Activated T-helper 1 cell treated with anti-CD3 and anti-CD28 coated beads, Interleukin-12 subunit alpha, Interleukin-12 subunit beta, Interleukin-2, Interleukin-4 antibody, amounts not matched to agents 30 ng/mL and 10 ng/mL and 1 ng/mL, durations not matched to agents 14 hours and 24 hours and 36 hours (primary cell): Measurements from ENCODE around the gene EMILIN2. TPM values are rescaled to one million over a fixed set of nuclear protein-coding genes. Genes with fewer than 3 reads are reported as not detected.

Experiments
- DNase-seq: peaks from one replicate; pipeline ENCODE4 v3.0.0; 2021; ENCODE audit warnings: low spot score
- H3K27ac Mint-ChIP-seq: one replicate; pipeline ENCODE4 v1.8.0; 2021; ENCODE audit warnings: mild to moderate bottlenecking, mixed read lengths
- H3K27me3 Mint-ChIP-seq: one replicate; pipeline ENCODE4 v1.8.0; 2022; ENCODE audit warnings: mild to moderate bottlenecking, moderate library complexity, mixed read lengths; ENCODE audit not compliant: insufficient read depth
- H3K36me3 Mint-ChIP-seq: one replicate; pipeline ENCODE4 v1.8.0; 2021; ENCODE audit warnings: low read depth, mixed read lengths
- H3K4me1 Mint-ChIP-seq: one replicate; pipeline ENCODE4 v1.8.0; 2021; ENCODE audit warnings: low read depth, mixed read lengths
- H3K4me3 Mint-ChIP-seq: one replicate; pipeline ENCODE4 v1.8.0; 2021; ENCODE audit warnings: mild to moderate bottlenecking, moderate library complexity, mixed read lengths
- H3K9me3 Mint-ChIP-seq: one replicate; pipeline ENCODE4 v1.8.0; 2021; ENCODE audit warnings: mixed read lengths
- intact Hi-C: fragments of 100-400 bp; cut with micrococcal nuclease; formaldehyde crosslinking; loops from one replicate; pipeline ENCODE4 v1.15.1; 2024
- total RNA-seq: library from RNA; stranded (reverse); gene quantifications from 2 replicates; pipeline ENCODE4 v1.2.3, GENCODE V29; 2022

EMILIN2 gene
- total RNA-seq, 1 donor from 2014 or later = 28.0 TPM

DNA sequence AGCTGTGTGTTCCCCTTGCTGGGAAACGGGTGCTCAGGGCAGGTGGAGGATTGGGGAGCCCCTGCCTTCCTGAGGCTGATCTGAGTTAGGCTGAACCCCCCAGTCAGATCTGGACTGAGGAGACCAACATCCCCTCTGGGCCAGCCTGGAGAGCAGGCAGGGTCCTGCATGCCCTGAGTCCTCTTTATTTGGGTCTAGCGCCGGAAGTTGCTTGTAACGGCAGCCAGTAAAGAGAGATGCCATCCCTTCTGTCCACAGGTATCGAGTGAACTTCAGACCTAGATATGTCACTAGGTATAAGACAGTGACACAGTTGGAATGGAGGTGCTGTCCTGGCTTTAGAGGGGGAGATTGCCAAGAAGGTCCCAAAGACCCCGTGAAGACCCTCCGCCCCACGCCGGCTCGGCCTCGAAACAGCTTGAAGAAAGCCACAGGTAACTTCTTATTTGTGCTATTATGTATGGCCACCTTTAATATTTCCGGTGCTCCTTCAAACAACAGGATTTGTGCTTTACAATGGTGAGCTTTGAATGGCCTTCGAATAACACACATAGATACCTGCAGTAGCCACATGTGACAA is 38.0 kb downstream of the EMILIN2 start:
- Mint-ChIP-seq H3K27ac (no peak overlapping the region), H3K36me3 (peaks cover 10% of the 10 kb centered on the region), H3K9me3 (peaks cover 14% of the 10 kb centered on the region), H3K4me1 (peaks cover 34% of the 10 kb centered on the region), H3K4me3 (no peak overlapping the region), H3K27me3 (peaks cover 2% of the 10 kb centered on the region)
- intact Hi-C loops = no loop called here
- no peak for DNase-seq

DNA sequence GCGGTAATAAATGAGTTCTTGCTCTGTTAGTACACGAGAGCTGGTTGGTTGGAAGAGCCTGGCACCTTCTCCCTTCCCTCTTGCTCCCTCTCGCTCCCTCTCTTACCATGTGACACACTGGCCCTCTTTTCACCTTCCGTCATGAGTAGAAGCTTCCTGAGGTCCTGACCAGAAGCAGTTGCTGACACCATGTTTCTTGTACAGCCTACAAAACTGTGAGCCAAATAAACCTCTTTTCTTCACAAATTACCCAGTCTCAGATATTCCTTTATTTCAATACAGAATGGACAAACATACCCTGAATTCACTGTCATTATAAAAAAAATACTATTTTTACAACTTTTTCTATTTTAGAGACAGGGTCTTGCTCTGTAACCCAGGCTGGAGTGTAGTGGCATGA is 40.7 kb downstream of the EMILIN2 start:
- Mint-ChIP-seq H3K27me3 (peaks cover 2% of the 10 kb centered on the region), H3K4me1 (peaks cover 51% of the 10 kb centered on the region), H3K9me3 (peaks cover 14% of the 10 kb centered on the region), H3K36me3 (peaks cover 13% of the 10 kb centered on the region), H3K4me3 (no peak overlapping the region), H3K27ac (no peak overlapping the region)
- intact Hi-C loops = no loop called here
- DNase-seq = no peak

DNA sequence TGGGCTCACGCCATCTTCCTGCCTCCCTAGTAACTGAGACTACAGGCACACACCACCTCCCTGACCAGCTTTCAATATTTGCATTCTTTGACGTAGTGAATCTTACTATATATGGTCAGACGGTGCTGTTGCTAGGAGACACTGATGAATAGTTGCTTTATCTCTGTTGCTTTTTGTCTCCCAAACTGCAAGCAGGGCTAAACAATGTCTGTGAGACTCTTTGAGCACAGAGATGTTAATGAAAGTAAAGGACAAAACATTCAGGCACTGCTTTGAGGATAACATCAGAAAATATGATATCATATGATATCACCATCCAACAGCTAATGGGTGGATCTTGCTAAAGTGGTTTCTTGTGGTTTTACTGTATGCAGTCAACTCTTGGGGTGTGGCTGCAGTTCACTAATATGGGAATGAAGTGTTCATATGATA is 43.0 kb downstream of the EMILIN2 start:
- Mint-ChIP-seq H3K27me3 (peaks cover 2% of the 10 kb centered on the region), H3K4me3 (no peak overlapping the region), H3K4me1 (peaks cover 42% of the 10 kb centered on the region), H3K36me3 (peaks cover 16% of the 10 kb centered on the region), H3K27ac (no peak overlapping the region), H3K9me3 (peaks cover 18% of the 10 kb centered on the region)
- intact Hi-C loops = no loop called here
- DNase-seq = no peak

DNA sequence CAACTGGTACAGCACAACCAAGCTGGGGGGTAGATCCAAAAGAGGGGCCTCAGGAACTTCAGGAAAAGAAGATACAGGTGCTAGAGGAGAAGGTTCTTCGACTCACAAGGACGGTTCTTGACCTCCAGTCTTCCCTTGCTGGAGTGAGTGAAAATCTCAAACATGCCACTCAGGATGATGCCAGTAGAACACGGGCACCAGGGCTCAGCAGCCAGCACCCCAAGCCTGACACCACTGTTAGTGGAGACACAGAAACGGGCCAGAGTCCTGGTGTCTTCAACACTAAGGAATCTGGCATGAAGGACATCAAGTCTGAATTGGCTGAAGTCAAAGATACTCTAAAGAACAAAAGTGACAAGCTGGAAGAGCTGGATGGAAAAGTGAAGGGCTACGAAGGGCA is 43.8 kb downstream of the EMILIN2 start:
- Mint-ChIP-seq H3K36me3 (peaks cover 21% of the 10 kb centered on the region), H3K27me3 (peaks cover 2% of the 10 kb centered on the region), H3K4me1 (peaks cover 42% of the 10 kb centered on the region), H3K27ac (no peak overlapping the region), H3K9me3 (peaks cover 26% of the 10 kb centered on the region), H3K4me3 (no peak overlapping the region)
- intact Hi-C loops = no loop called here
- DNase-seq = no peak

DNA sequence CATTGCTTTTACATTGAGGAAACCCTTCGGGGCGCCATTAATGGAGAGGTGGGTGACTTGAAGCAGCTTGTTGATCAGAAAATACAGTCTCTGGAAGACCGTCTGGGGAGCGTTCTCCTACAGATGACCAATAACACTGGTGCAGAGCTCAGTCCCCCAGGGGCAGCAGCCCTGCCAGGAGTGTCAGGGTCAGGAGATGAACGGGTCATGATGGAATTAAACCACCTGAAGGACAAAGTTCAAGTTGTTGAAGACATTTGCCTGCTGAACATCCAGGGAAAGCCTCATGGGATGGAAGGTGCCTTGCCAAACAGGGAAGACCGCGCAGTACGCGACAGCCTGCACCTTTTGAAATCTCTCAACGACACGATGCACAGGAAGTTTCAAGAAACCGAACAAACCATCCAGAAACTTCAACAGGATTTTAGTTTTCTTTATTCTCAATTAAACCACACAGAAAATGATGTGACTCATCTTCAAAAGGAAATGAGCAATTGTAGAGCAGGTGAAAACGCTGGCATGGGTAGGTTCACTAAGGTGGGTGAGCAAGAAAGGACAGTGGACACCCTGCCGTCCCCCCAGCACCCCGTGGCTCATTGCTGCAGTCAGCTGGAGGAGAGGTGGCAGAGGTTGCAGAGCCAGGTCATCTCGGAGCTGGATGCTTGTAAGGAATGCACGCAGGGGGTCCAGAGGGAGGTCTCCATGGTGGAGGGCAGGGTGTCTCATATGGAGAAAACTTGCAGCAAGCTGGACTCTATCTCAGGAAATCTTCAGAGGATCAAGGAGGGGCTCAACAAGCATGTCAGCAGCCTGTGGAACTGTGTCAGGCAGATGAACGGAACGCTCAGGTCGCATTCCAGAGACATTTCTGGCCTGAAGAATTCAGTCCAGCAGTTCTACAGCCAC is 45.0 kb downstream of the EMILIN2 start:
- intact Hi-C loops = no loop called here
- no peak for DNase-seq
- H3K4me3 Mint-ChIP-seq = peak overlapping the region; percentile 42
- peaks cover 19% of the 10 kb centered on the region for H3K36me3 Mint-ChIP-seq
- H3K4me1 Mint-ChIP-seq = peaks cover 42% of the 10 kb centered on the region
- H3K27me3 Mint-ChIP-seq = peaks cover 2% of the 10 kb centered on the region
- H3K27ac Mint-ChIP-seq = peak overlapping the region; percentile 6
- H3K9me3 Mint-ChIP-seq = peaks cover 23% of the 10 kb centered on the region

DNA sequence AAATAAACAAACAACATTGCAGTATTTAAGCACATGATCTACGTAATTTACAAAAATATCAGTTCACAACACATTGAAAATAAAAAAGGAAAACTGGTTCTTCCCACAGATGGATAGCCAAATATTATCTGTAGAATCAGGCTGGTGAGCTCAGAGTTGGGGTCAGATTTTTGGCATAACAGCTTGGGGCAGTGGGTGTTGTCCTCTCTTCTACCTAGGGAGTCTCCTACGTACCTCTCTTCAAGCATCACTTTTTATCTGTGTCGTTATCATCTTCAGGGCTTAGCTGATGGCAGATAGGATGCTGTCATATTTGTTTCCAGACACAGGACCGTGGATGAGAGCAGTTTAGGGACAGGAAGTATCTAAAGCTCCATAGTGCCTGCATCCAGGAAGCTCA is 46.2 kb downstream of the EMILIN2 start:
- H3K9me3 Mint-ChIP-seq = peaks cover 15% of the 10 kb centered on the region
- peaks cover 2% of the 10 kb centered on the region for H3K27me3 Mint-ChIP-seq
- intact Hi-C loops = no loop called here
- DNase-seq = no peak
- H3K27ac Mint-ChIP-seq = peak overlapping the region; percentile 23
- H3K4me1 Mint-ChIP-seq = peaks cover 46% of the 10 kb centered on the region
- peaks cover 14% of the 10 kb centered on the region for H3K36me3 Mint-ChIP-seq
- no peak overlapping the region for H3K4me3 Mint-ChIP-seq

DNA sequence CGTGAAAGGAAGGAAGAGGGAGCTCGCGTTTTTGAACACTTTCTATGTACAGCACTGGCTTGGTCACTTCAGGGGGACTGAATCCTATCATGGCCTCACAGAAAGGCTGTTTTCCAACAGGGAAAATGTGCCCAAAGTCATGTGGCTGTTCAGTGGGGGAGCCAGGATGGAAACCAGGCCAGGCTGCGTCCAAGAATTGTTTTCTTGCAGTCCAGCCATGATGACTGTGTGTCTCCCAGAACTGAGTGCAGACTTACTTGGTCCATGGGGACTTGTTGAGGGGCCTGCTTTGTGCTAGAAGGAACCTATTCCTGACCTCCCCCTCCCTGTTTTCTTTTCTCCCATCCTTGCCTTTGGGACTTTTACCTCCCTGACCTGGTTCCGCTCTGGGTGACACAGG is 46.9 kb downstream of the EMILIN2 start:
- DNase-seq = no peak
- H3K36me3 Mint-ChIP-seq = peaks cover 16% of the 10 kb centered on the region
- no peak overlapping the region for H3K4me3 Mint-ChIP-seq
- H3K27ac Mint-ChIP-seq = no peak overlapping the region
- peaks cover 52% of the 10 kb centered on the region for H3K4me1 Mint-ChIP-seq
- H3K9me3 Mint-ChIP-seq = peaks cover 15% of the 10 kb centered on the region
- intact Hi-C loops = no loop called here
- H3K27me3 Mint-ChIP-seq = no peaks in the 10 kb centered on the region

DNA sequence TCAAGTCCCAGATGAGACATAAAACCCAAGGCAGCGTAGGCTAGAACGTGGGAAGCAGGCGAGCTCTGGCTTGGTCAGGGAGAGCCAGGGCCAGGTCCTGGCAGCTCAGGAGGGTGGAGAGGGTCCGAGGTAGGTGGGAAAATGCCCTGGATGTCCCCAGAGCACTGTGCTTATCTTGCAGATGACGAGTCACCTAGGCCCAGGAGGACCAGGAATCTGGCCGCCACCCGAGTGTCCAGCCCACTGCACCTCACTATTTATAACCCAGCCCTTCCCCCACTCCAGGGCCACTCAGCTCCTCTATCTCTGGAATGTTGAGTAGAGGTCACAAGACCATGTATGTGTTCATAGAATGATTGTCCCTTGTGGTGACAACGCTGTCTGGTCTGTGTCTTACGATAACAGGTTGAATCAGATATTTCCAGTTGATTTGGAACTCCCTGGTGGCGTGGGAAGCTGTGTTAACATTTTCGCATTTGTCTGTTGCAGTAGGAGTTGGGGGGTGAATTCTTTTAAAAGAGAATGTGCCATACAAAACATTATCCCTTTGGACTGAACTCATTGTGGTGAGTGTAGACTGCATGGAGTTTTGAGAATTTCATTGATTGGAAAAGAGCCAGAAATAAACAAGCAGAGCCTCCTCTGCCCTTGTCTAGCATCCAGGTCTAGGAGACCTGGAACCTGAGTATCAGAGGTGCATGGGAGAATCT is 47.5 kb downstream of the EMILIN2 start:
- H3K4me3 Mint-ChIP-seq = no peak overlapping the region
- H3K27ac Mint-ChIP-seq = no peak overlapping the region
- H3K4me1 Mint-ChIP-seq = peaks cover 52% of the 10 kb centered on the region

DNA sequence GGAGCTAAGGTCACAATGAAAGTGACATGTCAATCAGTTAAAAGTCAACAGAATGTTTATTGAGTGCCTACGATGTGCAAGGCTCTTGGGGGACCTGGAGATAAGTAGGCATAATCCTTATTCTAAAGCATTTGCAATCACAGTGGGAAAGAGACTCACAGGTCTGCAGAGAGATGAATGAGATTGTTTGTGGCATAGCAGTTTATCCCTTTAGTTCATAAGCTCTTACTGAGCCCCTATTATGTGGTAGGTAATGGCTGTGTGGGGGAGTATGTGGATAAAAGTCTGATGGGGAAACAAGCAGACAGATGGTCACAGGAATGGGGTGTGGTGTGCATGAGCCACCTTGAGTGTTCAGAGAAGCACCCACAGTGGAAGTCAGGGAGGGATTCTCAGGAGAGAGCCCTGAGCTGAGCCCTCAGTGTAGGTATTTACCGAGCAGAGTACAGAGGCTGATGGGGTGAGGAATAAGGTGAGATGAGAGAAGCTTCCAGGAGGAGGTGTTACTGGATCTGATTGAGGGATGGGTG is 48.1 kb downstream of the EMILIN2 start:
- Mint-ChIP-seq H3K27ac (no peak overlapping the region), H3K36me3 (peaks cover 13% of the 10 kb centered on the region), H3K27me3 (no peaks in the 10 kb centered on the region), H3K4me3 (no peak overlapping the region), H3K4me1 (peaks cover 48% of the 10 kb centered on the region), H3K9me3 (peaks cover 15% of the 10 kb centered on the region)
- intact Hi-C loops = loop anchor here (1.0 kb wide), 1 partner anchor 10 kb away; no protein-coding TSS in a partner anchor
- no peak for DNase-seq

More for the DNA sequence above, 47.5 kb downstream of the EMILIN2 start:
- Mint-ChIP-seq H3K9me3 (peaks cover 15% of the 10 kb centered on the region), H3K27me3 (no peaks in the 10 kb centered on the region), H3K36me3 (peaks cover 16% of the 10 kb centered on the region)
- intact Hi-C loops = no loop called here
- DNase-seq = no peak

DNA sequence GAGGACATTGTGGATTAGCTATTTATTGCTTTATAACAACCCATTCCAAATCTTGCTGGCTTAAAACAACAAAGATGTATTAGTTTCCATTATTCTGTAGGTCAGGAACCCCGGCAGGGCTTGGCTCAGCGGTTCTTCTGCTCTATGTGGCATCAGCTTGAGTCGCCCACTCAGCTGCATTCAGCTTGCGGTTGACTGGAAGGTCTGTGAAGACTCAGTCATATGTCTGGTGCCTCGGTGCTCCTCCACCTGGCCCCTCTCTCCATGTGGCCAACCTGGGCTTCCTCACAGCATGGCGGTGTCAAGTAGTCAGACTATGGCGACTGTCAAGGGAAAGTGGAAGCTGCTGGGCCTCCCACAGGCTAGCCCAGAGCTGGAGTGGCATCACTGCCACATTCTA is 48.6 kb downstream of the EMILIN2 start:
- Mint-ChIP-seq H3K4me3 (no peak overlapping the region), H3K27ac (no peak overlapping the region), H3K27me3 (no peaks in the 10 kb centered on the region), H3K9me3 (peaks cover 15% of the 10 kb centered on the region), H3K4me1 (peaks cover 43% of the 10 kb centered on the region), H3K36me3 (peaks cover 13% of the 10 kb centered on the region)
- intact Hi-C loops = loop anchor here (1.0 kb wide), 1 partner anchor 10 kb away; no protein-coding TSS in a partner anchor
- DNase-seq = no peak

DNA sequence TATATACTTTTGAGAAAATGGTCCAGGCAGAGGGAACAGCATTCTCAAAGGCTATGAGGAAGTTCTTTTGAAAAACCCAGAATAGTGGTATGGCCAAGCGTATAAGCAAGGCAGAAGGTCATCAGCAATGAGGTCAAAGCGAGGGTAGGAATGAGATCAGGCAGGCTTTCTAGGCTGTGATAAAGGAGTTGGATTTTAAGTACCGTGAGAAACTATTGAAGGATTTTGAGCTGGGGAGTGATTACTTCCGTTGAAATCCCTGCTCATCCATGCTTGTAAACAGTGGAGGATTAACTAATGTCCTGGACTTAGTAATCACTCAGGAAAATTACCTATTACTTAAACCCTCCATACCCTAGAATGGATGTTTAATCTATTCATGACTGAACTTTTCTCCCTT is 50.2 kb downstream of the EMILIN2 start:
- Mint-ChIP-seq H3K9me3 (peaks cover 15% of the 10 kb centered on the region), H3K4me3 (no peak overlapping the region), H3K27ac (no peak overlapping the region), H3K36me3 (peaks cover 10% of the 10 kb centered on the region), H3K27me3 (no peaks in the 10 kb centered on the region), H3K4me1 (peaks cover 27% of the 10 kb centered on the region)
- DNase-seq = no peak
- intact Hi-C loops = no loop called here

DNA sequence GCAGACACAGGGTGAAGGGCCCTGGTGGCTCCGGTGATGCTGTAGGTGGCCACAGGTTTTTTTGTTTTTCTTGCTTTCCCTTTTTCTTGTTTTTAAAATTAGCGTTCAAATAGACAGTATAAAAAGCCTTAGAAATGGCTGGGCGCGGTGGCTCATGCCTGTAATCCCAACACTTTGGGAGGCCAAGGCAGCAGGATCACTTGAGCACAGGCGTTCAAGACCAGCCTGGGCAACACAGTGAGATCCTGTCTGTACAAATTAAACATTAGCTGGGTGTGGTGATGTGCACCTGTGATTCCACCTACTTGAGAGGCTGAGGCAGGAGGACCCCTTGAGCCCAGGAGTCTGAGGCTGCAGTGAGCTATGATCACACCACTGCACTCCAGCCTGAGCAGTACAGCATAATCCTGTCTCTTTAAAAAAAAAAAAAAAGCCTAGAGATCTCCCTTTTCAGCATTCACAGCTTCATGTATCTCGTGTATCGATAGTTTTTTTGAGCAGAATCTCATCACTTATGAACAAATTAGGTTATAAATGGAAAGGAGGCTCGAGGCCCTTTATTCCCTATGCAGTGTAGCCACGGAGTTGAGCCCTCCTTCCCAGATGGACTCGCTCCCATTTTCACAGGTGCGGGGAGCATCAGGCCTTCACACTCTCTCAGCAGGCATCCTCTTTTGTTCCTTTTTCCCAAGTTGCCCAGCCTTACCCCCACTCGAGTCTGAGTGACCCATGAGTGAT is 50.8 kb downstream of the EMILIN2 start:
- DNase-seq = no peak
- Mint-ChIP-seq H3K4me1 (peaks cover 23% of the 10 kb centered on the region), H3K27me3 (no peaks in the 10 kb centered on the region), H3K27ac (no peak overlapping the region), H3K36me3 (peaks cover 10% of the 10 kb centered on the region), H3K4me3 (no peak overlapping the region), H3K9me3 (peaks cover 15% of the 10 kb centered on the region)
- intact Hi-C loops = no loop called here
